ENCODE measurements around the gene PLA2G2D.

Gene PLA2G2D, protein sequence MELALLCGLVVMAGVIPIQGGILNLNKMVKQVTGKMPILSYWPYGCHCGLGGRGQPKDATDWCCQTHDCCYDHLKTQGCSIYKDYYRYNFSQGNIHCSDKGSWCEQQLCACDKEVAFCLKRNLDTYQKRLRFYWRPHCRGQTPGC

DNA sequence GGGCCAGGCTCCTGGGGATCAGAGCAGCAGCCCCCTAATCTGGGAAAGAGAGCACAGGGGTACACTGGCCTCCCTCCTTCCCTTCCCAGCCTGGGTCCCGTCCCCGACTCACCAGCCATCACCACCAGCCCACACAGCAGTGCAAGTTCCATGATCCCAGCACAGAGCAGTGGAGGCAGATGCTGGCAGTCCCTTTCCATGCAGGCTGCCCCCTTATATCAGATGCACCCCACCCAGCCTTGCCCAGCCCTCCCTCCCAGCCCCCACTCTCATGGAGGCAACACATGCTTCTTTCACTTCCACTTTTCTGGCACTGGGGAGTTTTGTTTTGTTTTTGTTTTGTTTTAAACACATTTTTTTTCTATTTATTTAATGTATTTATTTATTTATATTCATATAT lies at the start of gene PLA2G2D:
PLA2G2D (minus strand) TSS at position 190 of the 400 bp plus-strand sequence; CDS start at position 152, 38 bp downstream.
- no peaks in the 10 kb centered on the region for H3K4me1 ChIP-seq
- H3K27me3 ChIP-seq (ENCODE audit: low read depth): peaks cover 18% of the 10 kb centered on the region; the same call in 1 of the 2 replicates
- DNase-seq (ENCODE audit: low spot score in 2 of 2): no peak
- no peaks in the 10 kb centered on the region for H3K36me3 ChIP-seq (replicated peaks)
- in situ Hi-C loops (cut with MboI; ENCODE audit: low sequenced_read_pairs): no loop called here
- H3K9me3 ChIP-seq: no peaks in the 10 kb centered on the region
- H3K4me3 ChIP-seq: no peak within 1 kb of the TSS

DNA sequence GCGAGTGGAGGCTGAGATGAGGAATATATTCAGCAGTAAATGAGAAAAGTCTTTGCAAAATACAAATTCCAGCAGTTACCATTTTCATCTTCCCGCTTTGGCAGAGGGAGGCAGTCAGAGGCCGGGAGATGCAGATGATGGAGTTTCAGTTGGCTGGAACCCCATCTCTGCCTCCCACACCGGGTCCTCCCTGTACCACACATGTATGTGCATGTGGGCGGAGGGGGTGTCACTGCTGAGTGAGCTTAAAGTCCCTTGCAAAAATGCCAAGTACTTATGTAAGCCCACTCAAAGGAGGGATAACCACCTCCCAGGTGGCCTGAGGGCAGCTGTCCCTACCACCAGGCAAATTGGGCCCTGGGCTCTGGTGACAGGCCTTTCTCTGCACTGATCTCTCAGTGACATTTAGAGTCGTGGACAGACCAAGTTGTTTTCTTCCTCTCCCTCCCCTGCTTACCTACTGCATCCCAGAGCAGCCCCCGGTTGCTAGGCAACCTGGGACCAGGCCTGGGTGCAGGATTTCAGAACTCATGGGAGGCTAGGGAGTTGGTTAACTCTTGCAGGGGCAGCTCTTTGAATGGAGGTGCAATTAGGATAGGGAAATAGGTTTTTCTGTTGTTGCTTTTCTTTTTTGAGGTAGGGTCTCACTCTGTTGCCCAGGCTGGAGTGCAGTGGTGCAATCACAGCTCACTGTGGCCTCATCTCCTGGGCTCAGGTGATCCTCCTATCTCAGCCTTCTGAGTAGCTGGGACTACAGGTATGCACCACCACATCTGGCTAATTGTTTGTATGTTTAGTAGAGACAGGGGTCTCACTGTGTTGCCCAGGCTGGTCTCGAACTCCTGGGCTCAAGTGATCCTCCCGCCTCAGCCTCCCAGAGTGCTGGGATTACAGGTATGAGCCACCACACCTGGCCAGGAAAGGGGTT lies 49.5 kb upstream of the PLA2G2D start:
- H3K9me3 ChIP-seq: no peaks in the 10 kb centered on the region
- no peak overlapping the region for H3K4me3 ChIP-seq
- in situ Hi-C loops (cut with MboI; ENCODE audit: low sequenced_read_pairs): no loop called here
- peaks cover 11% of the 10 kb centered on the region for H3K27me3 ChIP-seq (ENCODE audit: low read depth)
- H3K4me1 ChIP-seq: no peaks in the 10 kb centered on the region
- no peak for DNase-seq (ENCODE audit: low spot score in 2 of 2)
- H3K36me3 ChIP-seq (replicated peaks): no peaks in the 10 kb centered on the region

DNA sequence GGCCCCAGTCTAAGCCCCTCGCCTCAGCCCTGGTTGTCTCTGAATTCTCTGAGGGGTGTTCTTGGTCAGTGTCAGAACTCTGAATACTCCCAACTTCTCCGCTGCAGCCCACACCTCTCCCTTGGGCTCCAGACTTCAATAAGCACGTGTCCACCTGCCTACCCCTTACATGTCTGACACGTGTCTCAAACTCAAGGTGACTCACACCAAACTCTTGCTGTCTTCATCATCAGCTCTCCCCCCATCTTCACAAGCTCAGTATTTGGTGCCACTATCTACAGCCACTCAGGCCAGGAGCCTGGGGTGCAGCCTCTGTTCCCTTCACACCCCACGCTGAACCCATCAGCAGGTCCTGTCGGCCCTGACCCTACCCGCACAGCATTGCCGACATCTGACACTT lies 47.8 kb upstream of the PLA2G2D start:
- Histone ChIP-seq H3K27me3 (ENCODE audit: low read depth) (peaks cover 11% of the 10 kb centered on the region), H3K9me3 (no peaks in the 10 kb centered on the region), H3K4me1 (no peaks in the 10 kb centered on the region), H3K36me3 (replicated peaks) (no peaks in the 10 kb centered on the region), H3K4me3 (no peak overlapping the region)
- in situ Hi-C loops (cut with MboI; ENCODE audit: low sequenced_read_pairs): no loop called here
- DNase-seq (ENCODE audit: low spot score in 2 of 2): no peak

DNA sequence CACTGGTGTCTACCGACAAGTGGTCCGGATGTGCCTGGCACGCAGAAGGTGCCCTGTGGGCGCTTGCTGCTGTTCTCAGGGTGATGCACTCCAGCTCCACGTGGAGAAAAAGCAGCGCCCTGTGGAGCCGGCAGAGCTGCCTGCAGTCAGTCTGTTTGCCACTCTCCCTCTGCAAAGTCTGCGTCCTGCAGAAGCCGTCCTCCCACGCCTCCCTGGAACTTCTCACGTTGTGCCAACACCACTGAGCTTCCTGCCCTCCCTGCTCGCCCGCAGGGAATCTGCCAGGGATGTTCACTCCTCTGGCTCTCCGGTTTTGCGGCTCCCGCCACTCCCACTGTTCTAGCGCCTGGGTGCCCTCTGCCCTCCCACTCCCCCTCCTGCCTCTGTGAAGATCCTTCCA lies 46.7 kb upstream of the PLA2G2D start:
- Histone ChIP-seq H3K4me3 (no peak overlapping the region), H3K27me3 (ENCODE audit: low read depth) (peaks cover 11% of the 10 kb centered on the region), H3K36me3 (replicated peaks) (no peaks in the 10 kb centered on the region), H3K4me1 (no peaks in the 10 kb centered on the region), H3K9me3 (no peaks in the 10 kb centered on the region)
- in situ Hi-C loops (cut with MboI; ENCODE audit: low sequenced_read_pairs): no loop called here
- DNase-seq (ENCODE audit: low spot score in 2 of 2): no peak

DNA sequence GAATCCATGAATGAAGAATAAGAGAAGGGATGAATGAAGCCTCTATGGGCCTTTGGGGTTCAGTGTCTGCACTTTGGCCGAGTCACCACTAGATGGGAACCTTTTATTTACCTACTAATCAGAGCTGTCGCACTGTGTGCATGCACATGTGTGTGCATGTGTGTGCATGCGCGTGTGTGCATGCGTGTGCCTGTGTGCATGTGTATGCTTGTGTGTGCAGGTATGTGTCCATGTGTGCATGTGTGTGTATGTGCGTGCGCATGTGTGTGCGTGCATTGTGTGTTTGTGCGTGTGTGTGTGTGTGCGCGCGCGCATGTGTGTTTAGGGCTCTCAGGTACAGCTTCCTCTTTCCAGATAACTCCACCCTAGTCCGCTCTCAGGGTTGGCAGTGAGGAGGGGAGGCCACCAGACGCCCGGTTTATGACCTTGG lies 46.2 kb upstream of the PLA2G2D start:
- H3K4me3 ChIP-seq: no peak overlapping the region
- H3K9me3 ChIP-seq: no peaks in the 10 kb centered on the region
- no peaks in the 10 kb centered on the region for H3K36me3 ChIP-seq (replicated peaks)
- peaks cover 11% of the 10 kb centered on the region for H3K27me3 ChIP-seq (ENCODE audit: low read depth)
- in situ Hi-C loops (cut with MboI; ENCODE audit: low sequenced_read_pairs): no loop called here
- no peaks in the 10 kb centered on the region for H3K4me1 ChIP-seq
- DNase-seq (ENCODE audit: low spot score in 2 of 2): peak in 1 of 2 experiments; percentile 6

DNA sequence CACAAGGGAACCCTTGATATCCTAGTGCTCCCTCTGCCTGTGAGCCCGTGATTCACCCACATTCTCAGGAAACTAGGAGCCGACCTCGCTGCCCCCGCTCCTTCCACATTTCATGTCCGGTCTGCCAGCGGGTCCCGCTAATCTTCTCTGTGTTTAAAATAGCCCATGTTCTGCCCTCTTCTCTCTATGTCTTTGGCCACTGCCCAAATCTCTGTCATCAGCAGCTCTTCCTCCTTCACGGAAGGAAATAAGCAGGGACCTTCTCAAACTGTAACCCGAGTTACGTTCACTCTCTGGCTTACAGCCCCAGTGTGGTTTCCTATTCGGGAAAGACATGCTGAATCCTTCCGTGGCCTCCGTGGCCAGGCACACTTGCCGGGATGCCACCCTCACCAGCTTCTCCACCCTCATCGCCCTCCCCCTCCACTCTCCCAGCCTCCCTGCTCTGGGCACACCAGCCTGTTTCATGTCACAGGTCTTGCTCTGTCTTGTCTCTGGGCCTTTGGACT lies 45.4 kb upstream of the PLA2G2D start:
- no peak overlapping the region for H3K4me3 ChIP-seq
- H3K4me1 ChIP-seq: no peaks in the 10 kb centered on the region
- peaks cover 5% of the 10 kb centered on the region; the same call in 1 of the 2 replicates for H3K9me3 ChIP-seq
- peaks cover 11% of the 10 kb centered on the region for H3K27me3 ChIP-seq (ENCODE audit: low read depth)
- in situ Hi-C loops (cut with MboI; ENCODE audit: low sequenced_read_pairs): no loop called here
- no peak for DNase-seq (ENCODE audit: low spot score in 2 of 2)
- no peaks in the 10 kb centered on the region for H3K36me3 ChIP-seq (replicated peaks)

DNA sequence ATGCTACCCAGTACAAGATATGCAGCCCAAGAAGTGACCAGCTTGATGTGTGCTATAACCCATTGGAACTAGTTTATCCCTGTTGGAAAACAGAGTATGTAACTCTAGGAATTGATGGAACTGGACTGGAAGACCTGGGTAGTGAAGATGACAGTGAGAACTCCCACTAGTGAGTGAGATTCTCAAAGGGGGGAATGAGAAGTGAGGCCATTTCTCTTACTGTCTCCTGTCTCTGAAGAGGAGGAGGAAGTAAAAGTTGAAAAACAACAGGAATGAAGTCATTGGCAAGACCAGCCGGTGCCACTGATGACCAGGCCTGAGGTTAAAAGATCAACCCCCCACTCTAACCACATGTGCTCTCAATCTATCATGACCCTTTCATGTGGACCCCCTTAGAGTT lies 40.7 kb upstream of the PLA2G2D start:
- H3K36me3 ChIP-seq (replicated peaks): no peaks in the 10 kb centered on the region

DNA sequence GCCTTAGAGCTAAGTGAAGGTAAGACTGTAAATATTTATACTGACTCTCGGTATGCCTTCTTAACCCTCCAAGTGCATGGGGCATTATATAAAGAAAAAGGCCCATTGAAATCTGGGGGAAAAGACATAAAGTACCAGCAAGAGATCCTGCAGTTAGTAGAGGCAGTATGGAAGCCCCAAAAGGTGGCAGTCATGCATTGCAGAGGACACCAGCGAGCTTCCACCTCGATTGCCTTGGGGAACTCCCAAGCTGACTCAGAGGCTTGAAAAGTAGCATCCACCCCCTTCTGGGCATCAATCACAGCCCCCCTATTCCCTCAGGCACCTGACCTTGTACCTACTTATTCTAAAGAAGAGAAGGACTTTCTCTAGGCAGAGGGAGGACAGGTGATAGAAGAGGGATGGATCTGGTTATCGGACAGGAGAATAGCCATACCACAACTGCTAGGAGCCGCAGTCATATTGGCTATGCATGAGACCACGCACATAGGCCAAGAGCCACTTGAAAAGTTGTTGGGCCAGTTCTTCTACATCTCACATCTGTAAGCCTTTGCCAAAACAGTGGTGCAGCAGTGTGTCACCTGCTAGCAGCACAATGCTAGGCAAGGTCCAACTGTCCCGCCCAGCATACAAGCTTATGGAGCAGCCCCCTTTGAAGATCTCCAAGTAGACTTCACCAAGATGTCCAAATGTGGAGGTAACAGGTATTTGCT lies 39.2 kb upstream of the PLA2G2D start:
- no peak overlapping the region for H3K4me3 ChIP-seq
- H3K9me3 ChIP-seq: peaks cover 5% of the 10 kb centered on the region; the same call in 1 of the 2 replicates
- no peaks in the 10 kb centered on the region for H3K36me3 ChIP-seq (replicated peaks)
- in situ Hi-C loops (cut with MboI; ENCODE audit: low sequenced_read_pairs): no loop called here
- no peak for DNase-seq (ENCODE audit: low spot score in 2 of 2)
- H3K27me3 ChIP-seq (ENCODE audit: low read depth): no peaks in the 10 kb centered on the region
- no peaks in the 10 kb centered on the region for H3K4me1 ChIP-seq

More for the DNA sequence above, 40.7 kb upstream of the PLA2G2D start:
- no peak overlapping the region for H3K4me3 ChIP-seq
- DNase-seq (ENCODE audit: low spot score in 2 of 2): no peak
- no peaks in the 10 kb centered on the region for H3K4me1 ChIP-seq
- peaks cover 5% of the 10 kb centered on the region; the same call in 1 of the 2 replicates for H3K9me3 ChIP-seq
- peaks cover 4% of the 10 kb centered on the region for H3K27me3 ChIP-seq (ENCODE audit: low read depth)
- in situ Hi-C loops (cut with MboI; ENCODE audit: low sequenced_read_pairs): no loop called here

DNA sequence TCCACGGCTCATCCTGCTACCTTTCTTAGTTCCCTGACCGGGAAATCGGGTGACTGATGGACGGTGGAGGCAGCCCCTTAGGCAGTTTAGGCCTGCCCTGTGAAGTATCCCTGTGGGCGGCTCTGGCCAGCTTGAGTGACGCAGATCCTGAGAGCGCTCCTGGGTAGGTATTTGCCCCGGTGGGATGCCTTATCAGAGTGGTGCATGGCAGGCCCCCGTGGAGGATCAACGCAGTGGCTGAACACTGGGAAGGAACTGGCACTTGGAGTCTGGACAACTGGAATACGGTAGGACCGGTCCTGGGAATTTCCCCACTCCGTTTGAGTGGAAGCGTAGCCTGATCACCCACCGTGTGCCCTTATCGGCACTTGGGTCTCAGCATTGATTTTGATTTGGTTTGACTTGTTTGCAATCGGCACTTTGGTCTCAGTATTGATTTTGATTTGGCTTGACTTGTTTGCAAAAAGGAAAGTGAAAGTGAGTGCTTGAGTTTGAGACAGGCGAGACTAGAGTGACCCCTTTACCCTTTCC lies 35.0 kb upstream of the PLA2G2D start:
- H3K4me1 ChIP-seq: no peaks in the 10 kb centered on the region; the same call in 1 of the 2 replicates
- no peak for DNase-seq (ENCODE audit: low spot score in 2 of 2)
- in situ Hi-C loops (cut with MboI; ENCODE audit: low sequenced_read_pairs): loop anchor here (5.0 kb wide), 1 partner anchor 232 kb away; the partner anchor contains the start of gene PLA2G2E
- H3K9me3 ChIP-seq: no peaks in the 10 kb centered on the region
- H3K4me3 ChIP-seq: no peak overlapping the region
- no peaks in the 10 kb centered on the region for H3K27me3 ChIP-seq (ENCODE audit: low read depth)
- no peaks in the 10 kb centered on the region for H3K36me3 ChIP-seq (replicated peaks)

DNA sequence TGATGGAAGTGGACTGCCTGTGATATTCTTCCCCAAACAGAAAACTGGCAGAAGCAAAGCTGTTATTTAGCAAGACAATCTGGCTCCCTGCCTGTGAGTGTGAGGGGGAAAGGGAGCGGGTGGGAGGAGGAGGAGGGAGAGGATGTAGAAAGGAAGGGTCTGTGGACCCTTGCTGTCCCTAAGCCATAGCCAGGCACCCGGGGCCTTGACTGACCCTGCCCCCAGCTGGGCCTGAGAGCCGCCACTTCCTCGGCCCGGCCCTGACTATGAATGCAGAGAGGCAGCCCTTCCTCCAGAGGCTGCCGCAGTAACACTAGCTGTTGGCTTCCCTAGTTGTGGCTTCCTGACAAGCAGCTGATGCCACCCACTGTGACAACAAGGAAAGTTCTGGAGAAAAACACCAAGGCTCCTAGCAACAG lies 33.7 kb upstream of the PLA2G2D start:
- H3K9me3 ChIP-seq: no peaks in the 10 kb centered on the region
- H3K36me3 ChIP-seq (replicated peaks): no peaks in the 10 kb centered on the region
- H3K4me1 ChIP-seq: no peaks in the 10 kb centered on the region; the same call in 1 of the 2 replicates
- in situ Hi-C loops (cut with MboI; ENCODE audit: low sequenced_read_pairs): loop anchor here (5.0 kb wide), 1 partner anchor 231 kb away; the partner anchor contains the start of gene PLA2G2E
- H3K4me3 ChIP-seq: no peak overlapping the region
- no peaks in the 10 kb centered on the region for H3K27me3 ChIP-seq (ENCODE audit: low read depth)
- DNase-seq (ENCODE audit: low spot score in 2 of 2): no peak

DNA sequence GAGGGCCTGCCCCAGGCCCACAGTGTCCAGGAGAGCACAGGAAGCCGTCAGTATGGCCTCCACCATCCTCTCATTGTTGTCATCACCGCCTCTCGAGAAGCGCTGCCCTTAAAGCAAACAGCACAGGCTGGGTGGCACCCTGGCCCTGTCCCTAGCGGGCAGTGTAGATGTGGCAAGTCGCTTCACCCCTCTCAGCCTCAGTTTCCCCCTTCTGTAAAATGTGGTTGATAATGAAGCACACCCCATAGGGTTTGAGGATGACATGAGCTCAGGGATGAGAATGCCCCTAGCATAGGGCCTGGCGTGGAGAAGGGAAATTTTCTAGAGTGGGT lies 33.2 kb upstream of the PLA2G2D start:
- no peak overlapping the region for H3K4me3 ChIP-seq
- no peaks in the 10 kb centered on the region for H3K9me3 ChIP-seq
- no peaks in the 10 kb centered on the region for H3K27me3 ChIP-seq (ENCODE audit: low read depth)
- in situ Hi-C loops (cut with MboI; ENCODE audit: low sequenced_read_pairs): loop anchor here (5.0 kb wide), 1 partner anchor 230 kb away; the partner anchor contains the start of gene PLA2G2E
- H3K36me3 ChIP-seq (replicated peaks): no peaks in the 10 kb centered on the region
- DNase-seq (ENCODE audit: low spot score in 2 of 2): no peak
- no peaks in the 10 kb centered on the region; the same call in 1 of the 2 replicates for H3K4me1 ChIP-seq

DNA sequence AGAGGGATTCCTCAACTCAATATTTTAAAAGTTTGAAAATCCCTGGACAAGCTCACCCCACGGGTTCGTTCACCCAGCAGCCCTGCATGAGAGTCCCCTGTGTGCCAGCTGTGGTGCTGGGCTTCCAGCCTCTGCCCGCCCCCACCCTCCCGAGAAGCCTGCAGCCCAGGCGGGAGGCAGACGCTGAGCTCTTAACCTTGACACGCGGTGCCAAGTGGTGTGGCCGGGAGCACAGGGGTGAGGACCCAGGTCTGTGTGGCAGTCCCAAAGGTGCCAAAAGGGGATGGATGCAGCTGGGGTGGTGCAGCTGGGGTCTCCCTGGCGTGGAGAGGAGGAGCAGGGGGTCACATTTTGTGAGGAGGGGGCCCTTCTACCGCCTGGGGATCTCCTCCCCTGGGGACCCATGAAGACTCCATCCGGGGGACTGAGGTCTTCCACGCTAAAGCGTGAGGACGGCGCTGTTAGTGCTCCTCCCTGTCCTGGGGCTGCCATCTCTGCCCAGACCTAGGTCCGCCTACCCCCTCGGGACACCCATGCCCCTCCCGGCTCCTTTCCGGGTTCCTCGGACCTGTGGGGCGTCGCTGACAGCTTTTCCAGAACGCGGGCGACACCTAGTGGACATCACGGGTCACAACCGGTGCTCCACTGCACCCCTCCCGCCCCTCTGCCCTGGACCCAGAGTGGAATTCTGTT lies 32.7 kb upstream of the PLA2G2D start:
- Histone ChIP-seq H3K27me3 (ENCODE audit: low read depth) (no peaks in the 10 kb centered on the region), H3K36me3 (replicated peaks) (no peaks in the 10 kb centered on the region), H3K4me3 (peak overlapping the region; percentile 21), H3K4me1 (no peaks in the 10 kb centered on the region; the same call in 1 of the 2 replicates), H3K9me3 (no peaks in the 10 kb centered on the region)
- in situ Hi-C loops (cut with MboI; ENCODE audit: low sequenced_read_pairs): loop anchor here (5.0 kb wide), 1 partner anchor 230 kb away; the partner anchor contains the start of gene PLA2G2E
- DNase-seq (ENCODE audit: low spot score in 2 of 2): peak; percentile 55 to 92
